NCI-H82 (cell line): Measurements from ENCODE around the gene MRPL4.

Source experiments
- DNase-seq: peaks from one replicate; lab custom pipeline; 2025; lab: John Stamatoyannopoulos, UW

MRPL4 gene

DNA sequence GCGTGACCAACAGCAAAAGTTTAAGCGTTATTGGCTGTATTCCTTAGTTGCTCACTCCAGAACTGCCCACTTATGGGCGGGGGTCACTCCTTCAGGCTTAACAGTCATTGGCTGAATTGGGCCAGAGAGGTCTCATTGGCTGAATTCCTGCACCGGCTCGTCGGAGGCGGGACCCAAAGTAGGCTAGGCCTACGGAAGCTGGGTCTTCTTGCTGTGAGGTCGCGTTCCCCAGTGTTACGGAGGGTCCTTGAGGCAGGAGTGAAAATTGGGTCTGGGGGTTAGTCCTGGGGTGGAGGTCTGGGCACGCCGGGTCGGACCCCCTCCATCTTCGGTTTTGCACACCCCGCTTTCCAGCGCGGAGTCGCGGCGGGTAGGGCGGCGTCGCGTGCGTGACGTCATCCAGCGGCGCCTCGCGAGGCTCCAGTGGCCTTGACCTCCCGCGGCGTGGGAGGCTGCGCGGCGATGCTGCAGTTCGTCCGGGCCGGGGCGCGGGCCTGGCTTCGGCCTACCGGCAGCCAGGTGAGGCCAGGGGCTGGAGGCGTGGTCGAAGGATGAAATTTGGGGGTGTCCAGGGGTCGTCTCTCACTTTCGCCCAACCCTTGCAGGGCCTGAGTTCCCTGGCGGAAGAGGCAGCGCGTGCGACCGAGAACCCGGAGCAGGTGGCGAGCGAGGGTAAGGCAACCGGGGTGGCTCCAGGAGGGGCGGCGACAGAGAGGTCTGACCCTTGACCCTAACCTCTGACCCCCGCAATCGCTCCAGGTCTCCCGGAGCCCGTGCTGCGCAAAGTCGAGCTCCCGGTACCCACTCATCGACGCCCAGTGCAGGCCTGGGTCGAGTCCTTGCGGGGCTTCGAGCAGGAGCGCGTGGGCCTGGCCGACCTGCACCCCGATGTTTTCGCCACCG lies at the start of gene MRPL4:
MRPL4 (plus strand) TSS at position 423 of the 903 bp plus-strand sequence; CDS start at position 463, 40 bp downstream.
- DNase-seq: peak; percentile 98

GRCh38 chr19:10203686-10204085 lies 48.3 kb upstream of the MRPL4 start:
- no peak for DNase-seq

DNA sequence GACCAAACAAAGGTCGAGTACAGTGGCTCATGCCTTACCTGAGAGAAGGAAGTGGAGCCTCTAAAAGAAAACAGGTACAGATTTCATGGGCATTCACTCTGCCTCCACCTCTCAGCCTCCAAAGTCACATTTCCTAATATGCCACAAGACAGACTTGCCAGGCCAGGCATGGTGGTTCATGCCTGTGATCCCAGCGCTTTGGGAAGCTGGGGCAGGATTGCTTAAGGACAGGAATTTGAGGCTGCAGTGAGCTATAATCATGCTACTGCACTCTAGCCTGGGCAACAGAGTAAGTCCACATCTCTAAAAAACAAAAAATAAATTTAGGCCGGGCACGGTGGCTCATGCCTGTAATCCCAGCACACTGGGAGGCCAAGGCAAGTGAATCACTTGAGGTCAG lies 46.4 kb upstream of the MRPL4 start:
- DNase-seq: no peak

DNA sequence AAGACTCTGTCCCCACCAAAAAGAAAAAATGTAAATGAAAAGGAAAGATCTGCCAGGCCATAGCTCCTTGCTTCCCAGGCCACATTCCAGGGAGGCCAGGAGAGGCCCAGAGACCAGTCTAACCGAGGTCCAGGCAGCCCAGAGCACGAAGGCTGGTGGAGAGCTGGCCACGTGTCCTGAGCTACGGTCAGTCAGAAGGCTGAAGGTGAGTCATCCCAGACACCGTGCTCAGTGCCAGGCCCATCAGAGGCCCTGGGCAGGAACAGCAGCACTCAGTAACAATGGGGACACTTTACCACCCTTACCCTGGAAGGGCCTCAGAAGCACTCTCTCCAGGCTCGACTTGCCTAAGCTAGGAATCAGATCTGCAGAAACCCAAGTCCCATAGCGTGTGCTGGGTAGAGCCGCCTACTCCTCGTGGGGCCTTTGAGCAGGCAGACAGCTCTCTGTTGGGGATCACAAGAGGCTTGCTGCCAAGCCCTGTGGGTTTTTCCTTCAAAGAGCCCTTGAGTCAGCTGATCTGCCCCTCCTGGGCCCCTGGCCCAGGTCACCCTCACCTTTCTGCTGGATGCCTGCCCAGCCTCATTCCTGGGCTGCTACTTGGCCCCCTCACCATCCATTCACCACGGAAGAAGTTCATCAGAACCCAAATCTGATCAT lies 45.7 kb upstream of the MRPL4 start:
- no peak for DNase-seq

GRCh38 chr19:10207026-10207425 lies 45.0 kb upstream of the MRPL4 start:
- DNase-seq: no peak

DNA sequence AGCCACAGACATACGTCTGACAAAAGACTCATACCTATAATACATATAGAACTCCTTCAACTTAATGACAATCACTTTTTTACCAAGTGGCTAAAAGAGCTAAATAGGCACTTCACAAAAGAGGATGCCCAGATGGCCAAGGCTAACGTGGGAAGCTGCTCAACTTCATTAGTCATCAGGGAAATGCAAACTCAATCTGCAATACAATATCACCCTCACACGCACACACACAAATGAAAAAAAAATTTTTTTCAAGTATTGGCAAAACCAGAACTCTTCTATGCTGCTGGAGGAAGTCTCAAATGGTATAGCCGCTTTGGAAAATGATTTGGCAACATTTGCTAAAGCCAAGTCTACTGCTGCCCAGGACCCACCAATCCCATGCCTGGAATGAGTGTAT lies 42.7 kb upstream of the MRPL4 start:
- DNase-seq: no peak

DNA sequence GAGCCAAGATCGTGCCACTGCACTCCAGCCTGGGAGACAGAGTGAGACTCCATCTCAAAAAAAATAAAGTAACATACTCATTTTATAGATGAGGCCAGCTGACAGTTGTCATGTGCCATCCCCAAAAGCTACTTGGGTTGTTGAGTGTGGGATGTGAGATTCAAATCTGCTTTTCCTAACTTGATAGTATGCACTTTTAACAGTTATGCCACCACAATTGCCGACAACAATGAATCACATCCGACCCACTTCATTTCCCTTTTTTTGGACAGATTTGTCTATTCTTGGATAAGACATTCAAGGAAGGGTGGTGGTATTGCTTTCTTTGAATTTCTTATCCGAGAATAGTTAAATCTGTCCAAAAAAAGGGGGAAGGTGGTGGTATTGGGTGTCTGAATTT lies 41.0 kb upstream of the MRPL4 start:
- DNase-seq: no peak

DNA sequence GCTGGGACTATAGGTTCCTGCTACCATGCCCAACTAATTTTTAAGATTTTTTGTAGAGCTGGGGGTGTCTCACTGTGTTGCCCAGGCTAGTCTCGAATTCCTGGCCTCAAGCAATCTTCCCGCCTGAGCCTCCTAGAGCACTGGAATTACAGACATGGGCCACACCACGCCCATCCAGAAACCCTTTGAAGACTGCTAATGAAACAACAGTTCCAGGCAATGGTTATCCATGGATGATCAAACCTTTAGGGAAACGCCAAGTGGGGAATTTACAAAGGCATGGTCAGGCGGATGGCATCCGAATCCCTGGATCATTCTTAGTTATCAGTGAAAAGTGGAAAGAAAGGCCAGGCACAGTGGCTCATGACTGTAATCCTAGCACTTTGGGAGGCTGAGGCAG lies 40.3 kb upstream of the MRPL4 start:
- no peak for DNase-seq

DNA sequence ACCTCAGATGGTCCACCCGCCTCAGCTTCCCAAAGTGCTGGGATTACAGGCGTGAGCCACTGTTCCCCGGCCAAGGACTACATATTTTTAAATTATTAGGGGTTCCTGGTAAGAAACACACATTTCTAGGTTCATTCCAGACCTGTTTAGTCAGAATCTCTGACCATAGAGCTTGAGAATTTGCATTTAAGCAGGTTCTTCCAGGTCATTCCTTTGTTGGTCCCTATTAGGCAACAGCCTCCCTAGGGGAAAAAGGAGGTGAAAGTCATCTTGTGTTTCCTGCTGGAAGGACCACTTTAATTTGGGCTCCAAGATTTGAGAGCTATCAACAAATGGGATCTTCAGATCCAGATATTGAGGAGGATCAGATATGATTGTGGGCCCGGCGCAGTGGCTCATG lies 37.2 kb upstream of the MRPL4 start:
- DNase-seq: no peak

- DNase-seq: no peak
Measured at GRCh38 chr19:10217085-10217484, 34.9 kb upstream of the MRPL4 start.

DNA sequence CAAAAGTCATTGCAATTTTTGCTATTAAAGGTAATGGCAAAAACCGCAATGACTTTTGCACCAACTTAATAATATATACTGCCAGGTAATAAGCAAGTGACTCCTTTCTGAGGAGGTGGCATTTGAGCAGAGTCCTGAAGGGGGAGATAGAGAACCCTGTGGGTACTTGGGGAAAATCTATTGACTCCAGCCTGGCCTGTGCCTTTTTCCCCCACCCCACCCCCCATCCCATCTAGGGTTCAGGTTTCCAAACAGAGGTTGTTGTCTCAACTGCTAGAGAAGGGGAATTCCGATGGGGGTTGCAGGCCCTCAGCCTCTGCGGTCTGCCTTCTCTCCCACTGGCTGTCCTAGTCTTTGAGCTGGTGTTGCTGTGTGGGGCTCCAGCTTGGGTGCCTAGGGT lies 32.3 kb upstream of the MRPL4 start:
- peak; percentile 67 for DNase-seq

DNA sequence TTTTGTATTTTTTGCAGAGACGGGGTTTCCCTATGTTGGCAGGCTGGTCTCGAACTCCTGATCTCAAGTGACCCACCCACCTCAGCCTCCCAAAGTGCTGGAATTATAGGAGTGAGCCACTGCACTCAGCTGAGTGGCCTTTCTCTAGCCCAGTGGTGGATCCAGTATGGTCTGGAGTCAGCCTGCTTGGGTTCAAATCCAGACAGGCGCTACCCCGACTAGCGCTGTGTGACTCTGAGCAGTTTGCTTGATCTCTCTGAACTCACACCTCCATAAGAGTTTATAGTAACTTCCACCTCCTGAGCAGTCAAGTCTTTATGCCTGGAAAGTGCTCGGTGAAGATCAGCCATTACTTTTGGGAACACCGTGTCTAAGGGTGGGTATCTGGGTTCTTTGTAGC lies 31.3 kb upstream of the MRPL4 start:
- no peak for DNase-seq

DNA sequence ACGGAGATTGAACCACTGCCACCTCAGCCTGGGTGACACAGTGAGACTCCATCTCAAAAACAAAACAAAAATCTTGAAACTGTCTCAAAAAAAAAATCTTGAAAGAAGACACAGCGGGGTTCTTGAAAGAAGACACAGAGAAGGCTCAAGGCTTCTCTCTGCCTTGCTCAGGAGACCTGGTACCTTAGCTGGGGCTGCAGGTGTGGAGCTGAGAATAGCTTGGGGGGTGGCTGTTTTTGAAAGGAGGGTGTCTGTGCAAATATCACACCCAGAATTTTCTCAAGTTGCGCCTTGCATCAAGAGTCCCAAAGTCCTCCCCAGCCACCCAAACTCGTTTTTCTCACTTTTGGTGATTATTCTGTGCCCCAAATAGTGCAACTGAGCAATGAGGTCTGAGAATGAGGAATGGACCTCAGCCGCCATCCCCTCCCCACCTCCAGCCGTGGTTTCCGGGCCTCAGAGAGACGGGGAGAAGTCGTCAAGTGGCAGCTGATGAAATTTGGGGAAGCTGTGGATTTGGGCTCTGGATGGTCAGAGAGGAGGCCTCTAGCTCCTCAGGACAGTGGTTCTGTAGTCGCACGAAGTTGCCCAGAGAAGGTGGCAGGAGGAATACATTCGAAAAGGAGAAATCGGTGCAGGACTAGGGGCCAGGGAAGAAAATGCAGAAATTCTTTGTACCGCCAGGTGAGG lies 29.7 kb upstream of the MRPL4 start:
- no peak for DNase-seq

- DNase-seq: no peak
Measured at GRCh38 chr19:10223488-10224213, 28.4 kb upstream of the MRPL4 start.

- no peak for DNase-seq
Measured at GRCh38 chr19:10224337-10224736, 27.7 kb upstream of the MRPL4 start.

DNA sequence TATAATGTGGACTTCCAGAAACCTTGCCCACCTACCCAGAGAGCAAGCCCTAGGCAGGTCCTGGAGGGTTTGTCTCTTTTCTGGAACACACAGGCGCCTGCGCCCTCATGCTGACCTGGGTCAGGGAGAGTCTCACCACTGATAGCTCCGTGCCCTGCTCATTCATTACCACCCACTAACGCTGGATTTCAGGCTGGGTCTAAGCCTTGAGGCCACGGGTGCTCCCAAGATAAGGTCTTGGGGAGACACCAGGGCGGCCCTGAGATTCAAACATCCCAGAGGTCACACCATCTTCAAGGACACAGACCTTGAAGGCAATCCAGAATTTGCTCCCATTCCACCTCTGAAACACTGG lies 26.0 kb upstream of the MRPL4 start:
- DNase-seq: no peak

GRCh38 chr19:10226376-10227025 lies 25.5 kb upstream of the MRPL4 start:
- no peak for DNase-seq

DNA sequence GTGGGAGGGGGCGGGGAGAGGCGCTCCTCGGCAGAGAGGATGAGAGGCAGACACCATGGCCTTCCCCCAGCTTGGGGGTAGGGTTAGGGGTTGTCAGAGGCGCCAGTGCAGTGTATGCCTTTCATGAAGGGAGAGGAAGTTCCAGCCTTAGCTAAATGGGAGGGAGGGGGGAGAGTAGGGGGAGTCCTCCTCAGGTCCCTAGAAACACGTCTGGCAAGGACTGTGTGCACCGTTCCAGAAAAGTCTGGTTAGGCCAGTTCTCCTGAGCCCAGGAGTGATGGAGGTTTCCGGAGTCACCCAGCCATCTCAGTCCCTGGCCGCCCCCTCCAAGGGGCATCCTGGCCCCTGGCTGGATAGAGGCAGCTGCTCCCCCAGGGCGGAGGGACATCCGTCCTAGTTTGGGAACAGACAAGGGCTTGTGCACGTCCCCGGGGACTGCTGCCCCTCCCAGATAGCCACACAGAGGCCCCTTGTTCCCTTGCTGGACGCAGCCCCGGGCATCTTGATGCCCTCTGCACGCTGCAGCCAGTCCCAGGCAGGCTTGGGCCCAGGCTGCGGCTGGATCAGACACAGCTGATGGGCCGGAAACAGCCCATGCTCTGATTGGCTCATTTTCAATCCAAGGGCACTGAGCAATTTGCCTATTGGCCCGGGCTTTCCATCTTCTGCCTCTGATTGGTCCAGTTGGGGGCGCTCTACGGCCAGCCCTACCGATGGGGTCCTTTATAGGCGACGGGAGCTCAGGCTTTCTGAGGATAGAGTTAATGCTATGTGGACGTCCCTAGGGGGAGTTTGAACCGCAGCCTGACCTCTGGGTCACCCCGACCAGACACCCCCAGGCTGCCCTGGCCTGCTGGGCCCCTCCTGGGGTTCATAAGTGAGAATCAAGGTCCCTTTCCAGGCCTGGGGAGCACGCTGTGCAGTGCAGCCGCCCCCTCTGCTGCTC lies 24.7 kb upstream of the MRPL4 start:
- DNase-seq: no peak

GRCh38 chr19:10228393-10228792 lies 23.6 kb upstream of the MRPL4 start:
- DNase-seq: no peak

DNA sequence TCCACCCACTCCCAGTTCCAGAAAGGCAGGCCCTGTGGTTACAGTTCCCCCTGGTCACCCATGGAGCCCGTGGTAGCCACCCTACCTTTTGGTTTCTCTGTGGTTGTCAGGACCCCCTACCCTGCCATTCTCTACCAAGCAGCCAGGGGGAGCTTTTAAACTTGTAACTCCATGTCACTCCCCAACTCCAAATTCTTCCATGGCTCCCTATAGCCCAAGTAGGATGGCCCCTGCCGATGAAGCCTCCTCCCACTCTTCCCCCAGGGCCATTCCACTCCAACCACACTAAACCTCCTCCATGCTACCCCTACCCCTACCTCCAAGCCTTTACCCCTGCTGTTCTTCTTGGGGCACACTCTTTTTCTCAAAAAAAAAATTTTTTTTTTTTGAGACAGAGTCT lies 23.1 kb upstream of the MRPL4 start:
- DNase-seq: peak; percentile 64
